Thoracic aorta (tissue), 2 donors: ENCODE measurements around the gene EI24. TPM values are rescaled to one million over a fixed set of nuclear protein-coding genes. Genes with fewer than 3 reads are reported as not detected.

Experiments used
- ATAC-seq: fragments of 150-250 bp; one replicate; pipeline ENCODE4 v1.8.0; 2017; ENCODE audit warnings: low read depth; ENCODE audit not compliant: insufficient number of reproducible peaks, low FRiP score
- DNase-seq: peaks from one replicate; pipeline ENCODE4 v3.0.0-alpha.2; 2020; ENCODE audit warnings: low spot score
- H3K27ac ChIP-seq, 2 donors: fragments of 200-600 bp; sonication (generic); 1 replicate in 1 of 2; 2 replicates in 1 of 2; pipeline ENCODE4 v1.5.1; 2016; ENCODE audit warnings: mild to moderate bottlenecking in 2 of 2, moderate library complexity in 2 of 2
- H3K27me3 ChIP-seq: fragments of 200-600 bp; sonication (generic); replicated peaks from 2 replicates; pipeline ENCODE4 v1.6.0; 2016; ENCODE audit warnings: mild to moderate bottlenecking; ENCODE audit not compliant: insufficient read depth
- H3K36me3 ChIP-seq: fragments of 200-600 bp; sonication (generic); one replicate; pipeline ENCODE4 v1.5.1; 2016
- H3K4me1 ChIP-seq, 2 donors: fragments of 200-600 bp; sonication (generic); 1 replicate in 1 of 2; 2 replicates in 1 of 2; pipeline versions ENCODE4 v1.5.1 to v1.6.0; 2016; ENCODE audit warnings: low read depth in 2 of 2, mild to moderate bottlenecking in 1 of 2; ENCODE audit not compliant: control insufficient read depth in 1 of 2
- H3K4me3 ChIP-seq: fragments of 200-600 bp; sonication (generic); 2 replicates; pipeline ENCODE4 v1.5.1; 2016; ENCODE audit warnings: mild to moderate bottlenecking
- H3K9me3 ChIP-seq: fragments of 200-600 bp; sonication (generic); 2 replicates; pipeline ENCODE4 v1.5.1; 2016
- CTCF ChIP-seq: fragments of 200-600 bp; sonication (generic); IDR thresholded peaks from one replicate; pipeline ENCODE4 v1.5.1; 2019; ENCODE audit warnings: antibody characterized with exemption
- total RNA-seq, 2 donors: library from RNA; depleted of rRNA; stranded (reverse); fragments of >200 nt; gene quantifications; one replicate each; pipeline versions ENCODE4 v1.1.0 to v1.2.3, GENCODE V29; 2016

Gene EI24
- total RNA-seq, 2 donors from 2014 or later: 68.4 to 70.0 TPM

- no peak for DNase-seq
- Histone ChIP-seq H3K27ac (no peak overlapping the region), H3K36me3 (peaks cover 89% of the 10 kb centered on the region), H3K4me1 (no peaks in the 10 kb centered on the region), H3K4me3 (no peak overlapping the region), H3K27me3 (no peaks in the 10 kb centered on the region), H3K9me3 (no peaks in the 10 kb centered on the region)
- no peak for TF ChIP-seq CTCF
- ATAC-seq: no peak
Measured at GRCh38 chr11:125578783-125579182, 9.5 kb downstream of the EI24 start.

DNA sequence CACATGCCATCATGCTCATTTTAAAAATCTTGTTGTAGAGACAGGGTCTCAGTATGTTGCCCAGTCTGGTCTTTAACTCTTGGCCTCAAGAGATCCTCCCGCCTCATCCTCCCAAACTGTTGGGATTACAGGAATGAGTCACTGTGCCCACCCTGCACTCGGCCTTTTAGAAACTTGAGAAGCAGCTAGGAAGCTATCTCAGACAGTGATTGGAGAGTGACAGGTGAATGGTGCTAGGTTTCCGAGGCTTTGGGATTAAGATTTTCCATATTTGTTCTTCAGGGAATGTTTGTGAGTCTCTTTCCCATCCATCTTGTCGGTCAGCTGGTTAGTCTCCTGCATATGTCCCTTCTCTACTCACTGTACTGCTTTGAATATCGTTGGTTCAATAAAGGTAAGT lies 10.5 kb downstream of the EI24 start:
- ATAC-seq: no peak
- Histone ChIP-seq H3K36me3 (peaks cover 80% of the 10 kb centered on the region), H3K27ac (no peak overlapping the region)

DNA sequence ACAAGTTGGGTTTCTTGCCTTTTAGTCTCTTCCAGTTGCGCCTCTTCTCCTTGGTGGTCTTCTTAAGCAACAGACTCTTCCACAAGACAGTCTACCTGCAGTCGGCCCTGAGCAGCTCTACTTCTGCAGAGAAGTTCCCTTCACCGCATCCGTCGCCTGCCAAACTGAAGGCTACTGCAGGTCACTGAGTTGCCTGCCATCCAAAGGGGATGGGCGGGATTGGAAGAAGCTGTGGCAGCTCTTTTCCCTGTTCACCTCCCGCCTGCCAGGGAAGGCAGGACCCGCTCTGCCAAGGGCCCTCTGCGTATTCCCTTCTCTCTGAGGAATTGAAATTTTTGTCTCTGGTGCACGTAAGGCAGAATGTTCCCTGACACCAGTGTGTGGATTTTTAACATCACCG lies 14.2 kb downstream of the EI24 start:
- ATAC-seq (no peak), DNase-seq (no peak)
- Histone ChIP-seq H3K4me3 (no peak overlapping the region), H3K27ac (no peak overlapping the region), H3K36me3 (peaks cover 46% of the 10 kb centered on the region), H3K27me3 (no peaks in the 10 kb centered on the region), H3K4me1 (no peaks in the 10 kb centered on the region), H3K9me3 (no peaks in the 10 kb centered on the region)
- no peak for TF ChIP-seq CTCF

More for the DNA sequence above, 10.5 kb downstream of the EI24 start:
- H3K9me3 ChIP-seq: no peaks in the 10 kb centered on the region
- H3K4me3 ChIP-seq: no peak overlapping the region
- H3K27me3 ChIP-seq: no peaks in the 10 kb centered on the region
- no peak for DNase-seq
- no peaks in the 10 kb centered on the region for H3K4me1 ChIP-seq
- no peak for TF ChIP-seq CTCF

DNA sequence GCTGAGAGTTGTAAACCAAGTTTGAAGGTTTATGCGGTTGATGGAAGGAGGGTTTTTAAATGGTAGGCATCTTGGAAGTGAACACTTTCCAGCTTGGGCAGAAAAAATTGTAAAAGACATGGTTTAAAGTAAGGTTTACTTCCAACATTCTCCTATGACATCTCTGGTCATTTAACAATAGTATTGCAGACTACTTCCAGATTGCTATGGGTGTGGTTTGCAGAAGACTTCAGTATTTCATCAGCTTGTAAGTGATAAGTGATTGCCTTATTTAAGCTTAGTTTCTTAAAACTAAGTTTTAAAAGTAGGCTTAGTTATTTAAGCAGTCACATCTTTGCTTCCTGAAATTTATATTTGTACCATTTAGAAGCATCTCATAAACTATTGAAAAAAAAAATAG lies 16.2 kb downstream of the EI24 start:
- no peak for DNase-seq
- TF ChIP-seq CTCF: no peak

DNA sequence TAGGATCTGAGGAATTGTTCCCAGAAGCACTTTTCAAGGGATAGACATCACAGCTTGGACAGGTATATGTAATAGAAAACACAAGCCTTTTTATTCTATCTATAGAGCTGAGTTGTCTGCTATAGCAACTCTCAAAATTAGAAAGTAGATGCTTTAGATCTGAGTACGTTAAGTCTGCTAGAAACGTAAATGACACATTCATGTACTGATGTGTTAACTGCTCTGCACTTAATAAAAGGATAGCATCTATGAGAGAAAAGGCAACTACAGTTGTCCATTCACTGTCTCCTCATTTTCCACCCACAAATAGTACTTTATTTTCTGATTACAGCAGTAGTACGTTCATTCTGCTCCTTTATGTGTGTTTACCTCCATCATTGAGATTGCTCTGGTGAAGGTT lies 17.3 kb downstream of the EI24 start:
- TF ChIP-seq CTCF: no peak
- H3K36me3 ChIP-seq: peaks cover 22% of the 10 kb centered on the region
- ATAC-seq: no peak

More for the DNA sequence above, 16.2 kb downstream of the EI24 start:
- H3K9me3 ChIP-seq: no peaks in the 10 kb centered on the region
- H3K36me3 ChIP-seq: peaks cover 27% of the 10 kb centered on the region
- ATAC-seq: no peak
- no peak overlapping the region for H3K4me3 ChIP-seq
- H3K27me3 ChIP-seq: no peaks in the 10 kb centered on the region
- no peak overlapping the region for H3K27ac ChIP-seq
- no peaks in the 10 kb centered on the region for H3K4me1 ChIP-seq

More for the DNA sequence above, 17.3 kb downstream of the EI24 start:
- Histone ChIP-seq H3K27ac (no peak overlapping the region), H3K27me3 (no peaks in the 10 kb centered on the region), H3K9me3 (no peaks in the 10 kb centered on the region), H3K4me3 (no peak overlapping the region), H3K4me1 (peaks cover 0 to 8% of the 10 kb centered on the region in 2 donors)
- no peak for DNase-seq
